BLaER1 treated with 17β-estradiol and CSF1 and Interleukin-3, amounts not matched to agents 10 nM and 100 nM (cell line): ENCODE results near the gene PDE6A.

Experiments used
- H3K27ac ChIP-seq, 11 experiments: shearing (Covaris generic); formaldehyde crosslinking; 2 replicates each; pipeline ENCODE4 v1.8.1; 2022
- H3K27me3 ChIP-seq, 11 experiments: shearing (Covaris generic); formaldehyde crosslinking; 2 replicates each; pipeline ENCODE4 v1.8.1; 2022
- H3K36me3 ChIP-seq, 11 experiments: shearing (Covaris generic); formaldehyde crosslinking; 2 replicates each; pipeline ENCODE4 v1.8.1; 2022
- H3K4me1 ChIP-seq, 10 experiments: shearing (Covaris generic); formaldehyde crosslinking; 2 replicates each; pipeline ENCODE4 v1.8.1; 2022
- H3K4me2 ChIP-seq, 11 experiments: shearing (Covaris generic); formaldehyde crosslinking; 2 replicates each; pipeline ENCODE4 v1.8.1; 2022
- H3K4me3 ChIP-seq, 10 experiments: shearing (Covaris generic); formaldehyde crosslinking; 2 replicates each; pipeline ENCODE4 v1.8.1; 2022
- H3K9ac ChIP-seq, 11 experiments: shearing (Covaris generic); formaldehyde crosslinking; 2 replicates each; pipeline ENCODE4 v1.8.1; 2022
- H3K9me3 ChIP-seq, 11 experiments: shearing (Covaris generic); formaldehyde crosslinking; replicated peaks in 1 of 11; 2 replicates each; pipeline ENCODE4 v1.8.1; 2022
- H4K20me1 ChIP-seq, 11 experiments: shearing (Covaris generic); formaldehyde crosslinking; 2 replicates each; pipeline ENCODE4 v1.8.1; 2022
- Cebpa-rat ChIP-seq, 11 experiments: shearing (Covaris generic); IDR thresholded peaks; 2 replicates each; pipeline ENCODE4 v1.8.1; 2022

Gene PDE6A

DNA sequence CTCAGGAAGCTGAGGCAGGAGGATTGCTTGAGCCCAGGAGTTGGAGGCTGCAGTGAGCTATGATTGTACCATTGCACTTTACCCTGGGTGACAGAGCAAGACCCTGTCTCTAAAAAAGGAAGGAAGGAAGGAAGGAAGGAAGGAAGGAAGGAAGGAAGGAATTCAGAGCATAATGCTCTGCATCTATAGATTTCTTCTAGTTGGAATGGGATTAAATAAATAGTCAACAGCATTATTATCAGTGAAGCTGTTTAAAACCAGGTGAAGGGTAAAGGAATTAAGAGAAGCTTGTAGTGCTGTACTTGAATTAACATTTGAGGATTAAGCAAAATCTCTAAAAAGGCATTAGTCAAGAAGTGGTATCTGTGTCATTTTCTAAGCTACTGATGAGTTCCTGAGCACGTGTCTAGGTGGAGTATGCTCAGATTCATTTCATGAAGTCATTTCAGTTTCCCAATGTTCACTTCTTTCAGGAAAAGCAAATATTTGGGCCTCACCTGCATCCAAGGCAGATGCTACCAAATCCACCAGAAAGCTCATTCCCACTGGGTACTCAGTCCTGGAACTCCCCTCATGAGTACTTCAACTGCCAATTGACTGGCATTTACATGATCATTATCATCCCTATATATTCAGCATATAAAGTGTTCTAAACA lies 8.4 kb downstream of the PDE6A start:
- Histone ChIP-seq H3K9ac (no peak overlapping the region), H3K27ac (no peak overlapping the region), H3K4me2 (peak overlapping the region in 7 of 11 experiments; percentile 18 to 53 (median 33); a peak in 11 of 22 replicates), H3K4me1 (peaks cover 0 to 22% (median 13%) of the 10 kb centered on the region in 10 experiments; a peak in 18 of 20 replicates), H4K20me1 (no peaks in the 10 kb centered on the region), H3K9me3 (no peaks in the 10 kb centered on the region), H3K36me3 (no peaks in the 10 kb centered on the region), H3K4me3 (no peak overlapping the region), H3K27me3 (no peaks in the 10 kb centered on the region)
- no peak for TF ChIP-seq Cebpa-rat (IDR thresholded peaks at IDR 0.05)

DNA sequence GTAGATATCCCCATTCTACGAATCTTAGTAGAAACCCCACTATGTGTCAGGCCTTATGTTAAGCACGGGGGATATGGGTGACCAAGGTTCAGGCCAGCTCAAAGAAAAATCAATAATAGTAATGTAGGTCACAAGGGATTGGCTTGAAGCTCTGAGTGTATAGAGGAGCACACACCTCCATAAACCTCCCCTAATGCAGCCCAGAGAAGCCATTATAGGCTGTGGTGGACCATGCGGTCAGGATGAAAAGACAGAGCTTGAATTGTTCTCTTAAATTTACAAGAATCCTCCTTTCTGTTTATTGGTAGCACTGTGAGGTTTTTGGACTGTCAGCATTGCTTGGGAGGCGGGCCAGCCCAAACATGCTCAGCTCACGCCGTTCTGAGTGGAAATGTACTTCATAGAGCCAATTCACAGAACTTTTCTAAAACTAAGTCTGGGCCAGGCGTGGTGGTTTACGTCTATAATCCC lies 9.1 kb downstream of the PDE6A start:
- H3K27ac ChIP-seq: no peak overlapping the region
- H3K4me1 ChIP-seq: peaks cover 0 to 22% (median 13%) of the 10 kb centered on the region in 10 experiments; a peak in 18 of 20 replicates
- H3K4me2 ChIP-seq: peak overlapping the region in 7 of 11 experiments; percentile 18 to 53 (median 33); a peak in 10 of 22 replicates

GRCh38 chr5:149932445-149933350 lies 11.9 kb downstream of the PDE6A start:
- H3K36me3 ChIP-seq: no peaks in the 10 kb centered on the region
- no peak overlapping the region for H3K4me2 ChIP-seq
- no peaks in the 10 kb centered on the region for H4K20me1 ChIP-seq
- H3K4me1 ChIP-seq: peaks cover 0 to 12% (median 8%) of the 10 kb centered on the region in 10 experiments; a peak in 12 of 20 replicates
- no peak overlapping the region for H3K27ac ChIP-seq
- no peak for TF ChIP-seq Cebpa-rat (IDR thresholded peaks at IDR 0.05)
- no peak overlapping the region for H3K4me3 ChIP-seq
- no peaks in the 10 kb centered on the region for H3K9me3 ChIP-seq
- no peaks in the 10 kb centered on the region for H3K27me3 ChIP-seq
- H3K9ac ChIP-seq: no peak overlapping the region

More for the DNA sequence above, 9.1 kb downstream of the PDE6A start:
- TF ChIP-seq Cebpa-rat (IDR thresholded peaks at IDR 0.05): no peak
- no peak overlapping the region for H3K4me3 ChIP-seq
- no peaks in the 10 kb centered on the region for H3K27me3 ChIP-seq
- no peaks in the 10 kb centered on the region for H4K20me1 ChIP-seq
- H3K36me3 ChIP-seq: no peaks in the 10 kb centered on the region
- H3K9me3 ChIP-seq: no peaks in the 10 kb centered on the region
- H3K9ac ChIP-seq: no peak overlapping the region

- no peaks in the 10 kb centered on the region for H3K36me3 ChIP-seq
- no peak overlapping the region for H3K9ac ChIP-seq
- H3K27ac ChIP-seq: no peak overlapping the region
- H3K27me3 ChIP-seq: no peaks in the 10 kb centered on the region
- peaks cover 0 to 12% (median 8%) of the 10 kb centered on the region in 10 experiments; a peak in 12 of 20 replicates for H3K4me1 ChIP-seq
- H3K4me2 ChIP-seq: no peak overlapping the region
- no peak for TF ChIP-seq Cebpa-rat (IDR thresholded peaks at IDR 0.05)
- no peak overlapping the region for H3K4me3 ChIP-seq
- H3K9me3 ChIP-seq: no peaks in the 10 kb centered on the region
- H4K20me1 ChIP-seq: no peaks in the 10 kb centered on the region
Measured at GRCh38 chr5:149931992-149932436, 12.6 kb downstream of the PDE6A start.

DNA sequence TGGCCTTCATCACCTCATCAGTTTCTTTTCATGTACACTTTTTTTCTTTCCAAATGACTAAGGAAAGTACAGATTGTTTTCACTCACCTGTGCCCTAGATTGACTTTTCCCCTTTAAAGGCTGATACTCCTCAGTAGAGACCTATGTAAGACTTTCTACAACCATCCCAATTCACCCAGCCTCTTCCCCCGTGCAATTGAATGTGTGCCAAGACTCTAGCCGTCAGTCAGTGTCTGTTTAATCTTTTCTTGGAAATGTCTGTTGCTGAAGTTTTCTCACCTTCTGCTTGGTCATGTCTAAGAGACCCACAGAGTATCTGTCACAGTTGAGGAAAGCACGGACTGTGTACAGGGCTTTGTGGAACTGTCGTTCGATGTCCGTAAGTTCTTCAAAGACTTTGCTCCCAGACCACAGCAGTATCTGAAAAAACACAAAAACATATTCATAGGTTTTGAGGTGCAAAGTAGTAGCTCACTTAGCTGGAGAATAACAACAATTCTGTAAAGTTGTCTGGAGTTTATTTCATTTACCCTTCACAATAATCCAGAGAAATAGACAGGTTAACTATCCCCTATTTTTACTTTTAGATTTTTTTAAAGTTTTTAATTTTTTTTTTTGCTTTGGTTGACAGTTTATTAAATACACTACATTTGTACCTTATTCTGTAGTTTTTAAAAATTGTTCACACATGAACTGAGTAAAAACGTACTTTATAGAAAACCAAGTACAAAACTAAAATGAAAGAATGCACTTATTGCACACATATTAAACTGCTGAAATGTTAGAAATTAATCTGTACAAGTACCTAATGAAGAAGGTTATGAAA lies 13.6 kb downstream of the PDE6A start:
- Histone ChIP-seq H4K20me1 (no peaks in the 10 kb centered on the region), H3K36me3 (no peaks in the 10 kb centered on the region), H3K9ac (no peak overlapping the region), H3K4me2 (no peak overlapping the region), H3K4me3 (no peak overlapping the region), H3K9me3 (no peaks in the 10 kb centered on the region), H3K4me1 (peaks cover 0 to 7% (median 5%) of the 10 kb centered on the region in 10 experiments; a peak in 12 of 20 replicates), H3K27ac (no peak overlapping the region), H3K27me3 (no peaks in the 10 kb centered on the region)
- TF ChIP-seq Cebpa-rat (IDR thresholded peaks at IDR 0.05): no peak

DNA sequence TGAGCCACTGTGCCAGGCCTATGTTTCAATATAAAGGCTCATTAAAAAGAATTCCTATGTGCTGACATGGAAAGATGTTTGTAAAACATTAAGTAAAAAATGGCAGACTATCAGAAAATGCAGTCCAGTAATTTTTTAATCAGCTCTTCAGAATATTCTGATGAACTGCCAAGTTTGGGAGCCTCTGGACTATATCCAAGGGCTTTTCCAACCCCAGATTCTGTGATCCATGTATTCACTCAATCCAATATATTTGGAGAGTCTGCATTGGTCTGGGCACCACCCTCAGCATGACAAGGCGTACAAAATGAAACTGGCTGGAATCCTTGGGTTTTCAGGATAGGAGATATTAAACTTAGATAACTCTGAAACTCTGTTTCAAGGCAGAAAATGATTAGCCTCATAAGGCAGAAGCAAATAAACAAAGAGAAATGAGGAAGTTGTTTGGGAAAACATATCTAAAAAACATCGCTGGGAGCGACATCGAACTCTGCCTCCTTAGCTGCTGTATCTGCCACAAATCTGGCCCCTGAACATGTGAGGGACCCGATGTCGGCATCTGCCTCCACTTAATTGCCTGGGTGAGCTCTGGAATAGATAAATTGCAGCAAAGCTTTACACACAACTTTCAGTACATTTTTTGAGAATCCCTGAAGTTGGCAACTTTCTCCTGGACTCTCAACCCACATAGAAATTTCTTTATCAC lies 14.4 kb downstream of the PDE6A start:
- no peak overlapping the region for H3K27ac ChIP-seq
- no peaks in the 10 kb centered on the region for H3K4me1 ChIP-seq
- TF ChIP-seq Cebpa-rat (IDR thresholded peaks at IDR 0.05): no peak
- H3K4me3 ChIP-seq: no peak overlapping the region
- H4K20me1 ChIP-seq: no peaks in the 10 kb centered on the region
- H3K9me3 ChIP-seq: no peaks in the 10 kb centered on the region
- no peaks in the 10 kb centered on the region for H3K36me3 ChIP-seq
- H3K27me3 ChIP-seq: no peaks in the 10 kb centered on the region
- no peak overlapping the region for H3K9ac ChIP-seq
- no peak overlapping the region; a peak in 1 of 22 replicates for H3K4me2 ChIP-seq

GRCh38 chr5:149924486-149924885 lies 20.1 kb downstream of the PDE6A start:
- Histone ChIP-seq H3K9me3 (no peaks in the 10 kb centered on the region), H4K20me1 (no peaks in the 10 kb centered on the region), H3K27ac (no peak overlapping the region), H3K4me3 (no peak overlapping the region), H3K4me1 (peaks cover 0 to 13% (median 5%) of the 10 kb centered on the region in 10 experiments; a peak in 10 of 20 replicates), H3K9ac (no peak overlapping the region), H3K36me3 (no peaks in the 10 kb centered on the region), H3K27me3 (no peaks in the 10 kb centered on the region), H3K4me2 (no peak overlapping the region)
- no peak for TF ChIP-seq Cebpa-rat (IDR thresholded peaks at IDR 0.05)

GRCh38 chr5:149922950-149923349 lies 21.6 kb downstream of the PDE6A start:
- Histone ChIP-seq H3K27ac (no peak overlapping the region), H3K36me3 (no peaks in the 10 kb centered on the region), H3K9ac (no peak overlapping the region), H3K4me3 (no peak overlapping the region), H3K4me1 (peaks cover 0 to 13% (median 5%) of the 10 kb centered on the region in 10 experiments; a peak in 10 of 20 replicates), H3K9me3 (no peaks in the 10 kb centered on the region), H4K20me1 (no peaks in the 10 kb centered on the region), H3K27me3 (no peaks in the 10 kb centered on the region), H3K4me2 (peak overlapping the region in 1 of 11 experiments; percentile 40; a peak in 1 of 22 replicates)
- no peak for TF ChIP-seq Cebpa-rat (IDR thresholded peaks at IDR 0.05)
